Mesendoderm (in vitro differentiated cells): ENCODE results near the gene STRN.
A peak's percentile ranks its signal among the peaks of the same experiment; 100 is the strongest.

ENCODE experiments used
- DNase-seq: peaks from one replicate; pipeline ENCODE4 v3.0.0; 2013
- H2AK5ac ChIP-seq: 2 replicates; pipeline ENCODE4 v1.6.1; 2013; ENCODE audit warnings: low read length, inconsistent platforms
- H2BK120ac ChIP-seq: 2 replicates; pipeline ENCODE4 v1.6.1; 2013; ENCODE audit warnings: low read depth, mild to moderate bottlenecking, low read length, moderate library complexity, mixed read lengths
- H2BK15ac ChIP-seq: replicated peaks from 2 replicates; pipeline ENCODE4 v1.6.1; 2013; ENCODE audit warnings: low read depth, mild to moderate bottlenecking, moderate library complexity
- H2BK5ac ChIP-seq: 2 replicates; pipeline ENCODE4 v1.6.1; 2013; ENCODE audit warnings: low read length, inconsistent platforms
- H3K18ac ChIP-seq: 2 replicates; pipeline ENCODE4 v1.6.1; 2013; ENCODE audit warnings: mild to moderate bottlenecking, low read length, mixed read lengths
- H3K23ac ChIP-seq: one replicate; pipeline ENCODE4 v1.6.1; 2013; ENCODE audit warnings: low read length
- H3K27ac ChIP-seq: 2 replicates; pipeline ENCODE4 v1.5.1; 2013; ENCODE audit warnings: low read depth, mild to moderate bottlenecking, inconsistent platforms, low read length, moderate library complexity
- H3K27me3 ChIP-seq: 2 replicates; pipeline ENCODE4 v1.6.1; 2013; ENCODE audit warnings: low read length, control low read depth, mild to moderate bottlenecking, inconsistent platforms; ENCODE audit not compliant: insufficient read depth, poor library complexity
- H3K36me3 ChIP-seq: 2 replicates; pipeline ENCODE4 v1.6.1; 2013; ENCODE audit warnings: low read length, inconsistent platforms; ENCODE audit not compliant: control insufficient read depth, insufficient read depth
- H3K4ac ChIP-seq: one replicate; pipeline ENCODE4 v1.6.1; 2013; ENCODE audit warnings: low read depth, mild to moderate bottlenecking, low read length, moderate library complexity
- H3K4me1 ChIP-seq: 2 replicates; pipeline ENCODE4 v1.6.1; 2013; ENCODE audit warnings: low read depth, low read length, inconsistent platforms; ENCODE audit not compliant: control insufficient read depth
- H3K4me2 ChIP-seq: 2 replicates; pipeline ENCODE4 v1.6.1; 2013; ENCODE audit warnings: low read length
- H3K4me3 ChIP-seq: 2 replicates; pipeline ENCODE4 v1.5.1; 2013; ENCODE audit warnings: mild to moderate bottlenecking, low read length
- H3K56ac ChIP-seq: one replicate; pipeline ENCODE4 v1.6.1; 2013; ENCODE audit warnings: low read length
- H3K79me1 ChIP-seq: 2 replicates; pipeline ENCODE4 v1.6.1; 2013; ENCODE audit warnings: low read length, inconsistent platforms
- H3K79me2 ChIP-seq: 2 replicates; pipeline ENCODE4 v1.6.1; 2013; ENCODE audit warnings: mild to moderate bottlenecking, low read length; ENCODE audit not compliant: control insufficient read depth, insufficient read depth
- H3K9ac ChIP-seq: 2 replicates; pipeline ENCODE4 v1.6.1; 2013; ENCODE audit warnings: low read length, inconsistent platforms
- H4K5ac ChIP-seq: one replicate; pipeline ENCODE4 v1.6.1; 2013; ENCODE audit warnings: low read length
- H4K8ac ChIP-seq: one replicate; pipeline ENCODE4 v1.6.1; 2013; ENCODE audit warnings: low read depth, mild to moderate bottlenecking, control low read depth, low read length, moderate library complexity
- WGBS: extraction: QIAGEN DNeasy Blood & Tissue Kit; methylation state at CpG from one replicate; pipeline ENCODE4 v1.1.7; 2013; ENCODE audit warnings: low lambda C conversion rate, missing lambda C conversion rate; ENCODE audit not compliant: insufficient coverage; ENCODE audit errors: extremely low coverage; 5-methylcytosine and 5-hydroxymethylcytosine counted together

STRN gene

GRCh38 chr2:36965751-36966369 lies 476 bp downstream of the STRN start:
- H3K4me3 ChIP-seq: peak overlapping the region; percentile 67
- H3K4ac ChIP-seq: peak overlapping the region; percentile 22
- H2BK5ac ChIP-seq: peak overlapping the region; percentile 51
- H3K9ac ChIP-seq: peak overlapping the region; percentile 88
- H3K27me3 ChIP-seq: no peaks in the 10 kb centered on the region
- peak overlapping the region; percentile 99 for H3K27ac ChIP-seq
- no peak overlapping the region for H2AK5ac ChIP-seq
- H3K23ac ChIP-seq: no peak overlapping the region
- peak overlapping the region; percentile 64 for H2BK120ac ChIP-seq
- no peak overlapping the region for H2BK15ac ChIP-seq
- peak; percentile 91 for DNase-seq
- H3K36me3 ChIP-seq: no peaks in the 10 kb centered on the region
- peak overlapping the region; percentile 71 for H3K4me2 ChIP-seq
- WGBS: no CpG with 5 or more reads among the region's 42 CpGs
- peaks cover 30% of the 10 kb centered on the region for H3K79me2 ChIP-seq
- peak overlapping the region; percentile 93 for H3K56ac ChIP-seq
- peaks cover 15% of the 10 kb centered on the region for H3K4me1 ChIP-seq
- no peak overlapping the region for H4K5ac ChIP-seq
- H4K8ac ChIP-seq: no peak overlapping the region
- peaks cover 4% of the 10 kb centered on the region for H3K79me1 ChIP-seq
- peak overlapping the region; percentile 99 for H3K18ac ChIP-seq

GRCh38 chr2:36965206-36965605 lies 1.1 kb downstream of the STRN start:
- no CpG with 5 or more reads among the region's 2 CpGs for WGBS
- Histone ChIP-seq H4K5ac (no peak overlapping the region), H3K4me2 (peak overlapping the region; percentile 71), H2AK5ac (no peak overlapping the region), H2BK15ac (no peak overlapping the region), H3K56ac (peak overlapping the region; percentile 89), H2BK5ac (no peak overlapping the region), H3K36me3 (no peaks in the 10 kb centered on the region), H3K18ac (peak overlapping the region; percentile 53), H4K8ac (no peak overlapping the region), H2BK120ac (no peak overlapping the region), H3K27me3 (no peaks in the 10 kb centered on the region), H3K4me3 (peak overlapping the region; percentile 64), H3K4ac (peak overlapping the region; percentile 22), H3K23ac (no peak overlapping the region), H3K4me1 (peaks cover 16% of the 10 kb centered on the region), H3K79me1 (peaks cover 4% of the 10 kb centered on the region), H3K79me2 (peaks cover 34% of the 10 kb centered on the region), H3K9ac (peak overlapping the region; percentile 78), H3K27ac (peak overlapping the region; percentile 24)
- peak; percentile 33 for DNase-seq

GRCh38 chr2:36964496-36965058 lies 1.8 kb downstream of the STRN start:
- WGBS: no CpG with 5 or more reads among the region's 5 CpGs
- H3K27me3 ChIP-seq: no peaks in the 10 kb centered on the region
- no peak overlapping the region for H3K4me3 ChIP-seq

GRCh38 chr2:36963734-36964133 lies 2.6 kb downstream of the STRN start:
- H3K27me3 ChIP-seq: no peaks in the 10 kb centered on the region
- no peak overlapping the region for H3K23ac ChIP-seq
- peak overlapping the region; percentile 6 for H2BK120ac ChIP-seq
- no peak overlapping the region for H3K4me2 ChIP-seq
- no peak overlapping the region for H3K27ac ChIP-seq
- peaks cover 17% of the 10 kb centered on the region for H3K4me1 ChIP-seq
- no peaks in the 10 kb centered on the region for H3K36me3 ChIP-seq
- peak overlapping the region; percentile 17 for H3K56ac ChIP-seq
- peak overlapping the region; percentile 81 for H3K18ac ChIP-seq
- H3K4ac ChIP-seq: peak overlapping the region; percentile 62
- no CpG with 5 or more reads among the region's 4 CpGs for WGBS
- no peak for DNase-seq
- H3K9ac ChIP-seq: no peak overlapping the region
- H3K79me2 ChIP-seq: peaks cover 35% of the 10 kb centered on the region
- H3K79me1 ChIP-seq: peaks cover 4% of the 10 kb centered on the region
- H2BK15ac ChIP-seq: peak overlapping the region; percentile 80
- no peak overlapping the region for H4K5ac ChIP-seq
- H3K4me3 ChIP-seq: no peak overlapping the region
- H4K8ac ChIP-seq: no peak overlapping the region
- no peak overlapping the region for H2BK5ac ChIP-seq
- no peak overlapping the region for H2AK5ac ChIP-seq

More at GRCh38 chr2:36964496-36965058, 1.8 kb downstream of the STRN start:
- peak overlapping the region; percentile 45 for H3K27ac ChIP-seq
- peak overlapping the region; percentile 71 for H3K4me2 ChIP-seq
- H3K36me3 ChIP-seq: no peaks in the 10 kb centered on the region
- peaks cover 17% of the 10 kb centered on the region for H3K4me1 ChIP-seq
- peak overlapping the region; percentile 62 for H3K18ac ChIP-seq
- peaks cover 35% of the 10 kb centered on the region for H3K79me2 ChIP-seq
- peak overlapping the region; percentile 22 for H2AK5ac ChIP-seq
- H3K4ac ChIP-seq: no peak overlapping the region
- H3K9ac ChIP-seq: peak overlapping the region; percentile 78
- no peak overlapping the region for H4K8ac ChIP-seq
- no peak overlapping the region for H4K5ac ChIP-seq
- no peak overlapping the region for H3K23ac ChIP-seq
- peaks cover 4% of the 10 kb centered on the region for H3K79me1 ChIP-seq
- H2BK15ac ChIP-seq: peak overlapping the region; percentile 98
- H2BK120ac ChIP-seq: no peak overlapping the region
- no peak overlapping the region for H2BK5ac ChIP-seq
- H3K56ac ChIP-seq: peak overlapping the region; percentile 67
- no peak for DNase-seq

- no peak overlapping the region for H3K18ac ChIP-seq
- no peak overlapping the region for H2BK15ac ChIP-seq
- no peak overlapping the region for H3K9ac ChIP-seq
- H2BK120ac ChIP-seq: no peak overlapping the region
- peaks cover 4% of the 10 kb centered on the region for H3K79me1 ChIP-seq
- no peak overlapping the region for H3K4me3 ChIP-seq
- H3K36me3 ChIP-seq: no peaks in the 10 kb centered on the region
- no peak overlapping the region for H3K4me2 ChIP-seq
- peaks cover 37% of the 10 kb centered on the region for H3K79me2 ChIP-seq
- peak; percentile 97 for DNase-seq
- H3K4ac ChIP-seq: no peak overlapping the region
- H3K23ac ChIP-seq: no peak overlapping the region
- H3K4me1 ChIP-seq: peaks cover 16% of the 10 kb centered on the region
- WGBS: no CpG with 5 or more reads among the region's 4 CpGs
- no peak overlapping the region for H2AK5ac ChIP-seq
- no peak overlapping the region for H2BK5ac ChIP-seq
- no peak overlapping the region for H4K5ac ChIP-seq
- no peak overlapping the region for H4K8ac ChIP-seq
- H3K27ac ChIP-seq: no peak overlapping the region
- no peak overlapping the region for H3K56ac ChIP-seq
- H3K27me3 ChIP-seq: no peaks in the 10 kb centered on the region
Observed at GRCh38 chr2:36963106-36963505, 3.2 kb downstream of the STRN start.
